Left lung (tissue), 10 donors: ENCODE measurements around the gene RARB. TPM values are rescaled to one million over a fixed set of nuclear protein-coding genes. Genes with fewer than 3 reads are reported as not detected.
A peak's percentile ranks its signal among the peaks of the same experiment; 100 is the strongest.

Experiments
- ATAC-seq: fragments of 200-7000 bp; cut with Tn5 transposase; one replicate; pipeline ENCODE4 v1.9.1; 2020; ENCODE audit warnings: moderate library complexity
- DNase-seq, 4 donors: peaks; one replicate each; pipeline ENCODE4 v3.0.0-alpha.2; 2013 to 2020
- H3K27ac ChIP-seq, 2 donors: fragments of 200-600 bp; sonication (generic) in 1 of 2; one replicate each; pipeline versions ENCODE4 v1.5.0 to v1.8.0; 2020 to 2021
- H3K27me3 ChIP-seq, 2 donors: fragments of 200-600 bp; sonication (generic) in 1 of 2; one replicate each; pipeline versions ENCODE4 v1.5.0 to v1.8.0; 2020 to 2021
- H3K36me3 ChIP-seq, 2 donors: fragments of 200-600 bp; sonication (generic) in 1 of 2; one replicate each; pipeline versions ENCODE4 v1.5.0 to v1.8.0; 2020 to 2021
- H3K4me1 ChIP-seq, 2 donors: fragments of 200-600 bp; one replicate each; pipeline ENCODE4 v1.8.0; 2021
- H3K4me3 ChIP-seq, 2 donors: fragments of 200-600 bp; sonication (generic) in 1 of 2; one replicate each; pipeline versions ENCODE4 v1.5.0 to v1.8.0; 2020 to 2021; ENCODE audit warnings: mild to moderate bottlenecking in 1 of 2
- H3K9me3 ChIP-seq, 2 donors: fragments of 200-600 bp; sonication (generic) in 1 of 2; one replicate each; pipeline versions ENCODE4 v1.5.0 to v1.8.0; 2020 to 2021
- intact Hi-C, 2 donors: fragments of 100-400 bp; cut with DNase I; formaldehyde crosslinking; loops; one replicate each; pipeline versions ENCODE4 v1.11.2 to v1.14.2; 2022
- polyA plus RNA-seq, 6 donors: library from polyadenylated mRNA; unstranded; fragments of 120-200 nt; gene quantifications; one replicate each; pipeline ENCODE4 v1.2.1, GENCODE V29; 2013; ENCODE audit not compliant: insufficient read length in 6 of 6
- total RNA-seq, 2 donors: library from RNA; stranded (reverse); fragmentation: NEBNext Ultra II Directional; extraction: Animal tissue kit (Norgen Biotek cat#: 25700); gene quantifications; one replicate each; pipeline ENCODE4 v1.2.1, GENCODE V29; 2021
- TF ChIP-seq, protein P1 (sequence below), 2 donors: fragments of 200-600 bp; sonication (generic) in 1 of 2; IDR thresholded peaks; one replicate each; pipeline versions ENCODE4 v1.5.0 to v1.8.0; 2021; ENCODE audit warnings: antibody characterized with exemption in 2 of 2
- donor health status: DM: no; HTN: yes; CAD: no.
- donor health status: DM: no; HTN: no; CAD: no.

Gene RARB
- total and polyA plus RNA-seq, 8 donors = 4.1 to 40.1 (median 33.3) TPM

DNA sequence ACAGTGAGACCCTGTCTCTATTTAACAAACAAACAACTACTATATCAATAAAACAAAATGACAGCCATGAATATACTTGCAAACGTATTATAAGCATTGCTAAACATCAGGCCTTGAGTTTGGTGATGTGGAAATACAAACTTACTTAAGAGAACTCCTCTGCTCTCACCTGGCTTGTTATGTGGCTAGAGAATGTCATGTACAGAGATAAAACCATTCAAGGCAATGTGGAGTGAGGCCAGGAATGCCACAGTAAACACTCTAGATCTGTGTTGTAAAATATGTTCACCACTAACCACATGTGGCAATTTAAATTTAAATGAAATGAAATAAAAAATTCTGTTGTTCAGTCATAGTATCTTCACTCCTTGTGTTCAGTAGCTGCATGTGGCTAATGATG lies 22.7 kb upstream of the RARB start:
- DNase-seq (no peak), ATAC-seq (peak; percentile 83)
- no peak overlapping the region for H3K27ac ChIP-seq
- no peaks in the 10 kb centered on the region for H3K4me1 ChIP-seq
- TF ChIP-seq, protein P1, sequence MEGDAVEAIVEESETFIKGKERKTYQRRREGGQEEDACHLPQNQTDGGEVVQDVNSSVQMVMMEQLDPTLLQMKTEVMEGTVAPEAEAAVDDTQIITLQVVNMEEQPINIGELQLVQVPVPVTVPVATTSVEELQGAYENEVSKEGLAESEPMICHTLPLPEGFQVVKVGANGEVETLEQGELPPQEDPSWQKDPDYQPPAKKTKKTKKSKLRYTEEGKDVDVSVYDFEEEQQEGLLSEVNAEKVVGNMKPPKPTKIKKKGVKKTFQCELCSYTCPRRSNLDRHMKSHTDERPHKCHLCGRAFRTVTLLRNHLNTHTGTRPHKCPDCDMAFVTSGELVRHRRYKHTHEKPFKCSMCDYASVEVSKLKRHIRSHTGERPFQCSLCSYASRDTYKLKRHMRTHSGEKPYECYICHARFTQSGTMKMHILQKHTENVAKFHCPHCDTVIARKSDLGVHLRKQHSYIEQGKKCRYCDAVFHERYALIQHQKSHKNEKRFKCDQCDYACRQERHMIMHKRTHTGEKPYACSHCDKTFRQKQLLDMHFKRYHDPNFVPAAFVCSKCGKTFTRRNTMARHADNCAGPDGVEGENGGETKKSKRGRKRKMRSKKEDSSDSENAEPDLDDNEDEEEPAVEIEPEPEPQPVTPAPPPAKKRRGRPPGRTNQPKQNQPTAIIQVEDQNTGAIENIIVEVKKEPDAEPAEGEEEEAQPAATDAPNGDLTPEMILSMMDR (IDR thresholded peaks at IDR 0.05) = no peak
- no peaks in the 10 kb centered on the region for H3K9me3 ChIP-seq
- no peak overlapping the region for H3K4me3 ChIP-seq
- no peaks in the 10 kb centered on the region for H3K36me3 ChIP-seq
- intact Hi-C loops = no loop called here
- no peaks in the 10 kb centered on the region for H3K27me3 ChIP-seq

DNA sequence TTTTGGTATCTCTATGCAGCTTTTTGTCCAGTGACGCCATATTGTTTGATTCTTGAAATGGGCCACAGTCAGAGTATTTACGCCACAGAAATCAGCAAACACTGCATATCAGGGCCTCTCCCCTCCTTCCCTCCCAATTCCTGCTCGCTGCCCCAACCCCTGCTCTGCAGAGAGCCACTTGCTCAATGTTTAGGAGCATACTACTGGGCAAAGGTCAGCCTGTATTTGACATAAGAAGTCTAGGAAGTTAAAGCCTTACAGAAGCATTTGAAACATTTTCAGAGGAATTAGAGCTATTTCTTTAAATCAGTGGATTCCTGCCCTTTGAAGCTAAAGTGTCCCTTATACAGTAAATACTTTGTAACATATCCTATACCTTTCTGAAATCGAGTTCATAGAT lies 17.4 kb upstream of the RARB start:
- Histone ChIP-seq H3K4me1 (no peaks in the 10 kb centered on the region), H3K27me3 (no peaks in the 10 kb centered on the region), H3K27ac (no peak overlapping the region), H3K4me3 (no peak overlapping the region), H3K36me3 (no peaks in the 10 kb centered on the region), H3K9me3 (no peaks in the 10 kb centered on the region)
- intact Hi-C loops = no loop called here
- ATAC-seq (no peak), DNase-seq (no peak)
- TF ChIP-seq, protein P1 (IDR thresholded peaks at IDR 0.05) = no peak

DNA sequence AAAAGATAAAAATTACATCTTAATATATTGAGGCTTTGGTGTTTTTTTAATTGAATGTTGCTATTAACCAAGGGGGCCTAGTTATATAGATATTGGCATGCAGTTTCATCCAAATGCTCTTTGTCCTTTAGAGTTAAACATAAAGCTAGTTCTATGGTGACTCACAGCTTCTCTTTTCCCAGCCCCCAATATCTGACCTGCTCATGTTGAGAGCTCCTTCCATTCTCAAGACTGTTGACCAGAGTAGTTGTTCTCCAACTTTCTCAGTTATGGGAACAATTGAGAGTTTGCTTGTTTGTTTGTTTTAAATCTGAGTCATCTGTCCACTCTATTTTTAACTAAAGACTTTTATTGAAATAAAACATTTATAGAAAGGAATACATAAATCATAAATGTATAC lies 15.8 kb upstream of the RARB start:
- ATAC-seq (peak; percentile 69), DNase-seq (no peak)
- Histone ChIP-seq H3K27me3 (no peaks in the 10 kb centered on the region), H3K9me3 (no peaks in the 10 kb centered on the region), H3K4me1 (no peaks in the 10 kb centered on the region), H3K4me3 (no peak overlapping the region), H3K36me3 (no peaks in the 10 kb centered on the region), H3K27ac (no peak overlapping the region)
- TF ChIP-seq, protein P1 (IDR thresholded peaks at IDR 0.05) = no peak
- intact Hi-C loops = no loop called here

DNA sequence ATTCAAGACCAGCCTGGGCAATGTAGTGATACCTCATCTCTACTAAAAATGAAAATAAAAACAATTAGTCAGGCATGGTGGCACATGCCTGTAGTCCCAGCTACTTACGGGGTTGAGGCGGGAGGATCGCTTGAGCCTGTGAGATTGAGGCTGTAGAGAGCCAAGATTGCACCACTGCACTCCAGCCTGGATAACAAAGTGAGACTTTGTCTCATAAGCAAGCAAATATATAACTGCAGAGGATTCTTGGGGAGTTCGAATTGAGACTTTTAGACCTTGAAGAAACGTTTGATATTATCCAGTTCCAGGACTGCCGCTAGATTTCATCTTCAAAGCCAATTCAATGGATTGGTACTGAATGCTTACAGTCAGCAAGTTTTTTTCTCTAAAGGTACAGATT lies 11.9 kb upstream of the RARB start:
- Histone ChIP-seq H3K4me3 (no peak overlapping the region), H3K27ac (no peak overlapping the region), H3K9me3 (no peaks in the 10 kb centered on the region), H3K27me3 (no peaks in the 10 kb centered on the region), H3K36me3 (no peaks in the 10 kb centered on the region), H3K4me1 (no peaks in the 10 kb centered on the region)
- TF ChIP-seq, protein P1 (IDR thresholded peaks at IDR 0.05) = no peak
- DNase-seq (no peak), ATAC-seq (no peak)
- intact Hi-C loops = no loop called here

DNA sequence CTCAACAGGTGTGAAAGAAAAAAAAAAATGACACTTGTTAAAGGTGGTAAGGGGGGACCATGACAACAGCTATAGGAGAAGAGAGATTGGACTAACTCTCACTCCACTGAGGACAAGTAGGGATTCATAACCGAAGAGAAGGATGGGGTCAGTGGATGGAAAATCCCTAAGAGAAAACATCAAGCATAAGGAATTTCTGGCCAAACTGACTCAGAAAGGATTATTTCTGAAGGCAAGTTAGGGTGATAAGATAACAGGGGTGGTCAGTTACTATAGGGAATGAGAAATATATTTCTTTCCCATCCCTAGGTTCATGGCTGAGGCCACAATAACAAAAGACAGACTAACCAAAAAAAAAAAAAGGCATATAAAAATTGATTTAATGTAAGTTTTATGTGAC lies 9.5 kb upstream of the RARB start:
- no peaks in the 10 kb centered on the region for H3K27me3 ChIP-seq
- DNase-seq (no peak), ATAC-seq (no peak)
- intact Hi-C loops = no loop called here
- no peak overlapping the region for H3K4me3 ChIP-seq
- no peaks in the 10 kb centered on the region for H3K4me1 ChIP-seq
- no peaks in the 10 kb centered on the region for H3K9me3 ChIP-seq
- TF ChIP-seq, protein P1 (IDR thresholded peaks at IDR 0.05) = no peak
- H3K27ac ChIP-seq = no peak overlapping the region
- H3K36me3 ChIP-seq = no peaks in the 10 kb centered on the region
